H1 (cell line): ENCODE results near the gene SLC9C2. TPM values are rescaled to one million over a fixed set of nuclear protein-coding genes. Genes with fewer than 3 reads are reported as not detected.
A peak's percentile ranks its signal among the peaks of the same experiment; 100 is the strongest.
"Not testable (repeated sequence)": the region's sequence is repeated elsewhere in the genome, so short reads cannot be mapped to it uniquely, and the experiment has no call there.

Source experiments
- CTCF ChIA-PET: fragments of 300-600 bp; sonication (Branson Sonifier 250); formaldehyde crosslinking; loops from one replicate; lab custom pipeline; 2021; ENCODE audit not compliant: partially characterized antibody; lab: Charles Lee
- POLR2A ChIA-PET: fragments of 300-600 bp; sonication (Branson Sonifier 250); formaldehyde crosslinking; loops from one replicate; lab custom pipeline; 2021; ENCODE audit warnings: inconsistent platforms; ENCODE audit not compliant: partially characterized antibody; lab: Charles Lee
- DNase-seq, 2 experiments: peaks; one replicate each; pipeline versions ENCODE4 v3.0.0 to v3.0.0-alpha.2; 2010 to 2022; ENCODE audit warnings: low spot score in 2 of 2, low read depth in 1 of 2, mixed read lengths in 1 of 2
- FAIRE-seq: peaks from 2 replicates; lab custom pipeline; 2011; peaks lifted over from hg19 to GRCh38; lab: Jason Lieb, UNC
- H2AFZ ChIP-seq: 2 replicates; pipeline ENCODE4 v1.8.1; 2012; ENCODE audit warnings: low read length, inconsistent platforms
- H2AK5ac ChIP-seq: 2 replicates; pipeline ENCODE4 v1.6.1; 2013; ENCODE audit warnings: low read depth, low read length
- H2BK120ac ChIP-seq: replicated peaks from 2 replicates; pipeline ENCODE3; 2013; ENCODE audit warnings: low read depth, low read length, inconsistent platforms
- H2BK12ac ChIP-seq: 2 replicates; pipeline ENCODE4 v1.6.1; 2013; ENCODE audit warnings: low read depth, low read length
- H2BK15ac ChIP-seq: 2 replicates; pipeline ENCODE4 v1.6.1; 2013; ENCODE audit warnings: low read length
- H2BK20ac ChIP-seq: 2 replicates; pipeline ENCODE4 v1.6.1; 2013; ENCODE audit warnings: low read length
- H2BK5ac ChIP-seq: 2 replicates; pipeline ENCODE4 v1.6.1; 2013; ENCODE audit warnings: low read depth, low read length
- H3K14ac ChIP-seq: 2 replicates; pipeline ENCODE4 v1.6.1; 2013; ENCODE audit warnings: inconsistent platforms; ENCODE audit not compliant: insufficient read length
- H3K18ac ChIP-seq: 2 replicates; pipeline ENCODE4 v1.6.1; 2013; ENCODE audit warnings: low read length; ENCODE audit errors: extremely low read depth
- H3K23ac ChIP-seq: 2 replicates; pipeline ENCODE4 v1.6.1; 2013; ENCODE audit warnings: inconsistent platforms; ENCODE audit not compliant: insufficient read length
- H3K23me2 ChIP-seq: 2 replicates; pipeline ENCODE4 v1.6.1; 2013; ENCODE audit warnings: low read depth, low read length
- H3K27ac ChIP-seq: 2 replicates; pipeline ENCODE4 v1.6.1; 2011; ENCODE audit warnings: low read depth, low read length, inconsistent platforms
- H3K27me3 ChIP-seq, 4 experiments: replicated peaks in 1 of 4; 1 replicate in 1 of 4; 2 replicates in 3 of 4; pipeline versions ENCODE4 v1.6.1 to v1.8.1; 2011 to 2013; ENCODE audit warnings: low read length in 3 of 4, mild to moderate bottlenecking in 3 of 4, inconsistent platforms in 2 of 4, mixed read lengths in 2 of 4, moderate library complexity in 1 of 4; ENCODE audit not compliant: control insufficient read depth in 3 of 4, insufficient read depth in 3 of 4; ENCODE audit errors: extremely low read depth in 1 of 4
- H3K36me3 ChIP-seq, 4 experiments: 2 replicates each; pipeline versions ENCODE4 v1.6.1 to v1.8.1; 2011 to 2013; ENCODE audit warnings: mild to moderate bottlenecking in 4 of 4, low read length in 3 of 4, moderate library complexity in 2 of 4, control low read depth in 1 of 4, inconsistent platforms in 1 of 4; ENCODE audit not compliant: insufficient read depth in 4 of 4, control insufficient read depth in 2 of 4
- H3K4ac ChIP-seq: replicated peaks from 2 replicates; pipeline ENCODE3; 2013; ENCODE audit warnings: low read length, low read depth, mixed read lengths, inconsistent platforms; ENCODE audit not compliant: insufficient read length
- H3K4me1 ChIP-seq, 4 experiments: replicated peaks in 1 of 4; 1 replicate in 1 of 4; 2 replicates in 3 of 4; pipeline versions ENCODE4 v1.6.1 to v1.8.1; 2011 to 2013; ENCODE audit warnings: low read length in 3 of 4, inconsistent platforms in 2 of 4, mixed read lengths in 1 of 4; ENCODE audit not compliant: insufficient read depth in 4 of 4, control insufficient read depth in 3 of 4
- H3K4me2 ChIP-seq, 2 experiments: 2 replicates each; pipeline versions ENCODE4 v1.6.1 to v1.8.1; 2011 to 2013; ENCODE audit warnings: low read depth in 2 of 2, low read length in 2 of 2, control low read depth in 1 of 2, inconsistent platforms in 1 of 2, mild to moderate bottlenecking in 1 of 2; ENCODE audit not compliant: insufficient read depth in 1 of 2
- H3K4me3 ChIP-seq, 4 experiments: fragments of 200-600, 300-600 bp in 1 of 4; sonication (generic), shearing (Covaris generic), sonication (Bioruptor Twin) in 1 of 4; 2 replicates each; pipeline versions ENCODE4 v1.5.1 to v1.8.1; 2011 to 2016; ENCODE audit warnings: low read length in 4 of 4, low read depth in 3 of 4, control low read depth in 2 of 4, inconsistent platforms in 2 of 4, mild to moderate bottlenecking in 2 of 4, mixed read lengths in 1 of 4, moderate library complexity in 1 of 4; ENCODE audit not compliant: insufficient read depth in 2 of 4; ENCODE audit errors: extremely low read depth in 1 of 4
- H3K56ac ChIP-seq: replicated peaks from 2 replicates; pipeline ENCODE3; 2013; ENCODE audit warnings: low read depth, mild to moderate bottlenecking, mixed read lengths, low read length, inconsistent platforms; ENCODE audit not compliant: insufficient read length
- H3K79me1 ChIP-seq: 2 replicates; pipeline ENCODE4 v1.6.1; 2013; ENCODE audit warnings: low read depth, low read length, control low read depth
- H3K79me2 ChIP-seq, 2 experiments: 2 replicates each; pipeline versions ENCODE4 v1.6.1 to v1.8.1; 2012 to 2013; ENCODE audit warnings: low read length in 2 of 2, mild to moderate bottlenecking in 2 of 2, inconsistent platforms in 1 of 2; ENCODE audit not compliant: insufficient read depth in 2 of 2, control insufficient read depth in 1 of 2
- H3K9ac ChIP-seq, 4 experiments: replicated peaks in 1 of 4; 1 replicate in 1 of 4; 2 replicates in 3 of 4; pipeline versions ENCODE4 v1.6.1 to v1.8.1; 2011 to 2013; ENCODE audit warnings: low read depth in 3 of 4, low read length in 3 of 4, control low read depth in 2 of 4, mild to moderate bottlenecking in 2 of 4, moderate library complexity in 2 of 4, inconsistent platforms in 1 of 4; ENCODE audit errors: extremely low read depth in 1 of 4
- H3K9me3 ChIP-seq, 2 experiments: 2 replicates each; pipeline versions ENCODE4 v1.6.1 to v1.8.1; 2012 to 2013; ENCODE audit warnings: mild to moderate bottlenecking in 2 of 2, moderate library complexity in 2 of 2, control low read depth in 1 of 2, inconsistent platforms in 1 of 2, low read depth in 1 of 2, low read length in 1 of 2, mixed read lengths in 1 of 2; ENCODE audit not compliant: insufficient read depth in 2 of 2
- H4K20me1 ChIP-seq, 2 experiments: replicated peaks in 1 of 2; 2 replicates each; pipeline versions ENCODE3 to v1.8.1; 2011 to 2013; ENCODE audit warnings: inconsistent platforms in 2 of 2, low read length in 2 of 2, mild to moderate bottlenecking in 1 of 2; ENCODE audit not compliant: insufficient read depth in 2 of 2, control insufficient read depth in 1 of 2
- H4K5ac ChIP-seq: 2 replicates; pipeline ENCODE4 v1.6.1; 2013; ENCODE audit warnings: low read length, low read depth, mixed read lengths, inconsistent platforms; ENCODE audit not compliant: insufficient read length
- H4K8ac ChIP-seq: 2 replicates; pipeline ENCODE4 v1.8.0; 2013; ENCODE audit warnings: mild to moderate bottlenecking, moderate library complexity, low read length, inconsistent platforms; ENCODE audit not compliant: insufficient read depth; ENCODE audit errors: extremely low read depth
- H4K91ac ChIP-seq: replicated peaks from 2 replicates; pipeline ENCODE3; 2013; ENCODE audit warnings: low read length, mixed read lengths, inconsistent platforms; ENCODE audit not compliant: insufficient read length
- ASH2L ChIP-seq: fragments of 200-600, 300-600 bp; sonication (generic); IDR thresholded peaks from one replicate; pipeline ENCODE4 v1.7.1; 2017; ENCODE audit warnings: low read length
- ATF2 ChIP-seq: IDR thresholded peaks from 2 replicates; pipeline ENCODE4 v1.6.1; 2012; ENCODE audit warnings: low read length, inconsistent platforms
- CHD1 ChIP-seq: IDR thresholded peaks from 2 replicates; pipeline ENCODE4 v1.6.1; 2012; ENCODE audit warnings: low read depth, low read length, improper control_type of control experiment
- CREB1 ChIP-seq: IDR thresholded peaks from 2 replicates; pipeline ENCODE4 v1.6.1; 2012; ENCODE audit warnings: inconsistent platforms
- MAX ChIP-seq: IDR thresholded peaks from 2 replicates; pipeline ENCODE4 v1.6.1; 2012; ENCODE audit warnings: inconsistent platforms
- PHF8 ChIP-seq: fragments of 200-600 bp; sonication (generic); conservative IDR thresholded peaks from 2 replicates; pipeline ENCODE4 v1.7.1; 2012; ENCODE audit warnings: low read depth, mild to moderate bottlenecking, inconsistent platforms, low read length, moderate library complexity
- POLR2A ChIP-seq, 2 experiments: IDR thresholded peaks; 1 replicate in 1 of 2; 2 replicates in 1 of 2; pipeline ENCODE4 v1.6.1; 2011; ENCODE audit warnings: low read depth in 2 of 2, low read length in 2 of 2, mild to moderate bottlenecking in 2 of 2; ENCODE audit errors: control extremely low read depth in 1 of 2
- POLR2AphosphoS5 ChIP-seq: IDR thresholded peaks from 2 replicates; pipeline ENCODE4 v1.6.1; 2011; ENCODE audit warnings: low read depth, low read length
- TBP ChIP-seq: IDR thresholded peaks from 2 replicates; pipeline ENCODE4 v1.6.1; 2011; ENCODE audit warnings: low read depth, low read length, improper control_type of control experiment
- TEAD4 ChIP-seq: IDR thresholded peaks from 2 replicates; pipeline ENCODE4 v1.6.1; 2012; ENCODE audit warnings: low read depth, low read length, inconsistent platforms, mixed read lengths
- WGBS, 2 experiments: shearing (Covaris generic) in 1 of 2; methylation state at CpG; one replicate each; pipeline versions ENCODE4 v1.1.6 to v1.1.7; 2013 to 2015; ENCODE audit warnings: low lambda C conversion rate in 2 of 2, mixed read lengths in 2 of 2, inconsistent platforms in 1 of 2, low coverage in 1 of 2, missing lambda C conversion rate in 1 of 2; ENCODE audit not compliant: insufficient replicate concordance in 2 of 2, insufficient coverage in 1 of 2, insufficient read length in 1 of 2; ENCODE audit errors: extremely low coverage in 1 of 2, missing lambda C conversion rate in 1 of 2; 5-methylcytosine and 5-hydroxymethylcytosine counted together
- polyA plus RNA-seq, 7 experiments: library from polyadenylated mRNA; depleted of rRNA in 3 of 7; stranded (reverse) in 5 of 7; unstranded in 2 of 7; fragments of >200 nt in 5 of 7; fragments of 200-250 nt in 2 of 7; gene quantifications; 1 replicate in 5 of 7; 2 replicates in 1 of 7; 4 replicates in 1 of 7; pipeline versions ENCODE4 v1.2.1 to v1.2.3, GENCODE V29; 2011 to 2013; ENCODE audit warnings: missing spikeins in 2 of 7, mixed read lengths in 2 of 7
- total RNA-seq: library from RNA; stranded (reverse); fragmentation: NEBNext Ultra II Directional; extraction: Animal tissue kit (Norgen Biotek cat#: 25700); gene quantifications from 2 replicates; pipeline ENCODE4 v1.2.1, GENCODE V29; 2021

The SLC9C2 gene
- total and polyA plus RNA-seq, 2 of the 8 experiments (the other 6 are each of a cell fraction or from before 2014, with no cell fraction given): not detected

DNA sequence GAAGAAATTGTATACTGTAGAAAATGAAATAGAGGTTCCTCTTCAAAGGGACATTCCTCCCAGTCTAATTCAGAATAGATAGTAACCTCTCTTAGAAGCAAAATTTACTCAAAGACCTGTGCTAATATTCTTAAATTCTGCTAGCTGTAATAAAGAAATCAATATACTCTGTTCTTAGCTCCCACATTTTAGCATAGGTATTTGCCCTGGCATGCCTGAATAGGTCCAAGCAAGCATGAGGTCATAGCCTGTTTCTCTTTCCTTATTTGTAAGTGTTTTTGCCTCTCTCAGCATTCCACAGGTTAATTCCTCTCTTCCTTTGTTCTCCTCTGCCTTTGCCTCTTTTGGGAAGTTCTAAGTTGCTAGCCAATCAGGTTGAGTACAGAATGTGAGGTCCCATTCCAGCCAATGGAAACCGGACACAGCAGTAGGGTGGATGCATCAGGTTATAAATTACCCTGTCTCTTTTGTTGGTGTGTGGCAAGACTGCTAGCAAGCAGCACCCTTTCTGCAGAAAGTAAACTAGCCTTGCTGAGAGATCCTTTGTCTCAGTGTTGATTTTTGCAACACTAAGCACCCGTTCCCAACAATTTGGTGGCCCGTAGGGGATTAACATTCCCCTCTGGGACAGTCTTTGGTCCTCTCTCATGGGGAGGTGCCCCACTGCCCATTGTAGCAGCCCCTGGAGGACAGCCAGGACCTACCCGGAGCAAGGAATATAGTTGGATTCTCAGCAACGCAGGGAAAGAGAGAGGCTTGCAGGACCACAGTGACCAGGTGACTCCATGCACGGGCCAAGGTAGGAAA lies 34.6 kb upstream of the SLC9C2 start:
- Histone ChIP-seq H4K91ac (peak overlapping the region; percentile 59), H3K79me2 (peaks cover 0 to 41% of the 10 kb centered on the region in 2 experiments; a peak in 2 of 4 replicates), H3K4me3 (peak overlapping the region; percentile 54 to 61 (median 58); a peak in 7 of 8 replicates), H3K18ac (peak overlapping the region; percentile 85), H3K9ac (peak overlapping the region; percentile 87 to 98 (median 93)), H2BK20ac (peak overlapping the region; percentile 99; the same call in 1 of the 2 replicates), H4K8ac (peak overlapping the region; percentile 41; the same call in 1 of the 2 replicates), H2BK120ac (peak overlapping the region; percentile 44), H2BK12ac (peak overlapping the region; percentile 97), H3K27ac (peak overlapping the region; percentile 96), H3K36me3 (peaks cover 0 to 15% (median 2%) of the 10 kb centered on the region in 4 experiments; a peak in 5 of 8 replicates), H3K4me2 (peak overlapping the region; percentile 48 to 73; a peak in 3 of 4 replicates), H3K4ac (peak overlapping the region; percentile 40), H2BK5ac (peak overlapping the region; percentile 99), H2AK5ac (peak overlapping the region; percentile 100)
- H3K56ac ChIP-seq, H3K14ac ChIP-seq, H2AFZ ChIP-seq, H3K4me1 ChIP-seq, H3K9me3 ChIP-seq, H3K79me1 ChIP-seq, H3K23ac ChIP-seq, H3K27me3 ChIP-seq, H3K23me2 ChIP-seq, H4K20me1 ChIP-seq, H4K5ac ChIP-seq, H2BK15ac ChIP-seq: not testable (repeated sequence)
- DNase-seq (peak in 1 of 2 experiments; percentile 45), FAIRE-seq (peak; percentile 98)
- POLR2A ChIA-PET: interaction anchor here (0.6 to 2.5 kb wide), 13 partner anchors 8 to 232 kb away, joined by 3 to 14 read pairs (median 4); partner anchors contain the start of genes GAS5, KLHL20 and ZBTB37
- WGBS, 2 experiments: 75% methylated on average over 6 of the region's 6 CpGs; no CpG with 5 or more reads in 1 of the 2 experiments
- CTCF ChIA-PET: interaction anchor here (1.0 to 2.4 kb wide), 2 partner anchors 206 to 207 kb away, joined by 5 to 6 read pairs; no protein-coding TSS in a partner anchor
- peak; percentile 39 for TF ChIP-seq PHF8
- peak; percentile 57; the same call in 1 of the 2 replicates for TF ChIP-seq ATF2
- TF ChIP-seq POLR2A (IDR thresholded peaks at IDR 0.05; ENCODE audit: control extremely low read depth in 1 of 2, low read depth in 2 of 2, low read length in 2 of 2): peak in 1 of 2 experiments; percentile 68; a peak in 1 of 3 replicates
- peak; percentile 70 for TF ChIP-seq TEAD4
- TF ChIP-seq ASH2L: peak; percentile 34
- TF ChIP-seq CHD1: peak; percentile 64; the same call in 1 of the 2 replicates
- TF ChIP-seq POLR2AphosphoS5: peak; percentile 87; the same call in 1 of the 2 replicates
- peak; percentile 3; the same call in 1 of the 2 replicates for TF ChIP-seq CREB1
- peak; percentile 86 for TF ChIP-seq TBP
- TF ChIP-seq MAX: peak; percentile 3; the same call in 1 of the 2 replicates
